NCI-H2196 treated with DMSO at 0.1 percent for 48 hours (cell line): ENCODE results near the gene SEMA4D.

ENCODE experiments used
- DNase-seq: peaks from one replicate; lab custom pipeline; 2025; ENCODE audit not compliant: unreplicated experiment; lab: John Stamatoyannopoulos, UW

Gene SEMA4D, protein sequence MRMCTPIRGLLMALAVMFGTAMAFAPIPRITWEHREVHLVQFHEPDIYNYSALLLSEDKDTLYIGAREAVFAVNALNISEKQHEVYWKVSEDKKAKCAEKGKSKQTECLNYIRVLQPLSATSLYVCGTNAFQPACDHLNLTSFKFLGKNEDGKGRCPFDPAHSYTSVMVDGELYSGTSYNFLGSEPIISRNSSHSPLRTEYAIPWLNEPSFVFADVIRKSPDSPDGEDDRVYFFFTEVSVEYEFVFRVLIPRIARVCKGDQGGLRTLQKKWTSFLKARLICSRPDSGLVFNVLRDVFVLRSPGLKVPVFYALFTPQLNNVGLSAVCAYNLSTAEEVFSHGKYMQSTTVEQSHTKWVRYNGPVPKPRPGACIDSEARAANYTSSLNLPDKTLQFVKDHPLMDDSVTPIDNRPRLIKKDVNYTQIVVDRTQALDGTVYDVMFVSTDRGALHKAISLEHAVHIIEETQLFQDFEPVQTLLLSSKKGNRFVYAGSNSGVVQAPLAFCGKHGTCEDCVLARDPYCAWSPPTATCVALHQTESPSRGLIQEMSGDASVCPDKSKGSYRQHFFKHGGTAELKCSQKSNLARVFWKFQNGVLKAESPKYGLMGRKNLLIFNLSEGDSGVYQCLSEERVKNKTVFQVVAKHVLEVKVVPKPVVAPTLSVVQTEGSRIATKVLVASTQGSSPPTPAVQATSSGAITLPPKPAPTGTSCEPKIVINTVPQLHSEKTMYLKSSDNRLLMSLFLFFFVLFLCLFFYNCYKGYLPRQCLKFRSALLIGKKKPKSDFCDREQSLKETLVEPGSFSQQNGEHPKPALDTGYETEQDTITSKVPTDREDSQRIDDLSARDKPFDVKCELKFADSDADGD

DNA sequence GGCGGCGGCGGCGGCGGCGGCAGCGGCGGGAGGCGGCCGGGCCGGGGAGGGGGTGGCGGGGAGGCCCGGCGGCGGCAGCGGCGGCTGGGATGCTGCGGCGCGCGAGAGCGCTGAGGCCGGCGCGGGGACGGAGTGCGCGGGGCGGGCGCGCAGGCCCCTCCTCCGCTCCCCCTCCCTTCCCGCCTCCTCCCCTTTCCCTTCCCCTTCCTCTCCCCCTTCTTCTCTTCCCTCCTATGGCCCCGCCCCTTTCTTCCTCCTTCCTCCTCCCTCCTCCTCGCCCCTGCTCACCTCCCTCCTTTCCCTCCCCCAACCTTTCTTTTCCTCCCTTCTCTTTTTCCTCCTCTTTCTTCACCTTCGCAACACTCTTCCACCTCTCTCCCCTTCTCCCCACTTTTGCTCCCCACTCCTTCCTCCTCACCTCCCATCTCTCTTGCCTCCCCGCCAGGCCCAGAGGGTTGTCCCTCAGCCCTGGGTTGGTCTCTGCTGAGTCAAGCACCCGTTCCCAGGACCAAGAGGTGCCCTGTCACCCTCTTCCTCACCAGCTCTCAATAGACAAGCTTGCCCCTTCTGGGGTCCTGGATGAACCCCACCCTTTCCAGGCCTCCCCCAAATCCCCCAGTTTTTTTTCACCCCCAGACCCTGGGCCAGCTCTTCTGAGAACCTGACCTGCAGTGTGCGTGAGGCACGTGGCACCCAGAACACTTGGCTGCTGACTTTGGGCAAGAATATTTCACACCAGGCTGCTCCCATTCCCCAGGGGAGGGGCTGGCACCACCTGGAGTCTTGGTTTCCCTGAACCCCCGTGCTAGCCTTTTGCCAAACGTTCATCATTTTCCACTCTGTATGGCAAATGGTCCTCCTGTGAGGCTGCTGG, at the start of gene SEMA4D:
TSS of gene SEMA4D (minus strand) at position 136 of the 874 bp plus-strand sequence. CDS start 92,657 bp downstream, outside the sequence.
- peak; percentile 61 for DNase-seq

DNA sequence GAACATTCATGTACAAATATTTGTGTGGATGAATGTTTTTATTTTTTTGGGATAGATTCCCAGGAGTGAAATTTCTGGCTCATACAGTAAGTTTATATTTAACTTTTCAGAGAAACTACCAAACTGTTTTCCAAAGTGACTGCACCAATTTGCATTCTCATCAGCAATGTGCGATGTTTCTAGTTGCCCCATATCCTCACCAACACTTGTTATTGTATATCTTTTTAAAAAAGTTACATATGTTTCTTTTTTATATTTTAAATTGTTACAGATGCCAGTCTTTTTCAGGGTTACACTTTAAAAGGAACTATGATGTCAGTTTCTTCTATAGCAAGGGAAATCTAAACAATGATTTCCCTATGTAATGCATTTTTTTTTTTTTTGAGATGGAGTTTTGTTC, 49.1 kb upstream of the SEMA4D start:
- no peak for DNase-seq

DNA sequence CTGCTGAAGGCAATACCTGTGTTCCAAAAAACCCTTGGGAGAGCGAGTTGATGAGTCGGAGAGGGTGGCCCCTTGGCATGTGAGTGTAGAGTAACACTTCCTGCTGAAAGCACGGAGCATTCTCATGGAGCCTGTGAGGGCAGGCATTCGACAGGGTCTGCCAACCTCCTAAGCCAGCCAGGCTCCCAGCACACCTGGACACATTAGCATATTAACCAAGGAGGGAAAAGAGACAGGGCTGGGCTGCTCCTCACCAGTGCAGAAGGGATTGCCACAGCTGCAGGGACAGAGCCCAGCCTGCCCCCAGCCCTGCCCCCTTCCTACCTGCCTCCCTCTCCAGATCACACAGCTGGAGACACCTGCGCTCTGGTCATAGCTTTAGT, 46.4 kb upstream of the SEMA4D start:
- DNase-seq = no peak

DNA sequence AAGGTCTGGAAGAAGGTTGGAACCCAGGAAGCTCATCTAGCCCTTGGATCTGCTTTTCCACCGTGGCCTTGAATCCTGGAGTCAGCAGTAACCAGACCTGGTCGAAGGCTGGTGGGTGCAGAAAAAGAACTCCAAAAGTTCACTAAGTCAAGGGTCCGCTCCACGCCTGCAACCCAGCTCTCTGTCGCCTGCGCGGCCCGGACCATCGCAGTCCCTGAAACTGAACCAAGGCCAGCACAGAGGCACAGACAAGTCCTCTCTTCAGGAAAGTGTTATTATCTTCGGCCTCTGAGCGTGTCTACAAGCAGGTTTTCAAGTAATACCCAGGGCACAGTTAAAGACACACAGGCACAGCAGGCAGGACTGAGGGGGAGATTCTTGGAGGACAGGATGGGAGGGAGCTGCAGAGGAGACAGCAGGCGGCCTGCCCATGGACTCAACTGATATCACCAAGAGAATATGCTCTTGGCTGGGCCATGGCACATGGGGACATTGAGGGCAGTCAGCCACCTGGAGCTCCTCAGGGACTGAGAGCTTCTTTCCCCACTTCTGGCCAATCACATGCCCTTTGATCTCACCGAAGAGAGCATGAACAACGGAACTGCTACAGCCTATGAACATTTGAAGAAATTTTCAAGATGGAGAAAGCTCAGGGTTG, 45.8 kb upstream of the SEMA4D start:
- no peak for DNase-seq

DNA sequence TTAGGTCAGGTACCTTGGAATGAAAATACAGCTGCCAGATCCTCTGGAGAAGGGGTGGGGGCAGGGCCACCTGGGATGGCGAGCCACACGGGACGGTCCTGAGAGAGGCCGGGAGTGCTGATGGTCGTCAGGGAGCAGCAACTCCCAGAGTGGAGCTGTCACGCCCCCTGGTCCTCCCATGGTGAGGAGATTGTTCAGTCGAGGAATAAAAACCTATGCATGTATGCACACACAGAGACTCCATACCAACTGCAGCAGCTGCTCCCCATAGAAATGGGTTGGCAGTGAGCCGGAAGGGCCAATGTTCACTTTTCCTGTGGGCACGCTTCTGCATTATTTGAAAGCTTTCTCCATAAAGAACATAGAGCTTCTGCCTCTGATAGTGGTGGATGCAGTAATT, 45.2 kb upstream of the SEMA4D start:
- DNase-seq = no peak

DNA sequence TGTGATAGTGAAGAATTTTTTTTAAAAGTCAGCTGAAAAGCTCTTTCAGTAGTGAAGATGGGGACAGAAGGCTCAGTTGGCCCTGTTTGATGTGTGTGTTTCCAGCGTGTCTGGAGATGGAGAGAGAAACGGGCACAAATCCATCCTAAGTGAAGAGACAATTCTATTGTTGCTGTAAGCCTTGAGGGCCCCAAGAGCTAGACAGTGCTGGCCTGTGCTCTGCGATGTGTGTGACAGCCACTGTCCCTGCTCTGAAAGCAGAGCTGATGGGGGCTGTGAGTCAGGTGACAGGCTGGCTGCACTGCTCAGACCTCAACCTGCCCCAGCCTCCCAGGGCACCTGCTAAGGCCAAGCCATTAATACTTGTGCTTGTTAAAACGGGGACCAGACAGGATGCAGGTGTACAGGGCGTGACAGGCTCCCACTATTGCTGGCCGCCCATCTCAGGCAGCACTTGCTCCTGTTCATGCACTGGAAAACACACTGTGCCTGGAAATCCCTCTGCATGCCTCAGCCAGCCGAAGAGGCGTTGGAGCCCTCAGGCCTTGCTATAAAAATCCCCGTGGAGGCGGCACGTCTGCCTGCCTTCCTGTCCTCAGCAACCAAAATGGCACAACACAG, 44.6 kb upstream of the SEMA4D start:
- DNase-seq = no peak

DNA sequence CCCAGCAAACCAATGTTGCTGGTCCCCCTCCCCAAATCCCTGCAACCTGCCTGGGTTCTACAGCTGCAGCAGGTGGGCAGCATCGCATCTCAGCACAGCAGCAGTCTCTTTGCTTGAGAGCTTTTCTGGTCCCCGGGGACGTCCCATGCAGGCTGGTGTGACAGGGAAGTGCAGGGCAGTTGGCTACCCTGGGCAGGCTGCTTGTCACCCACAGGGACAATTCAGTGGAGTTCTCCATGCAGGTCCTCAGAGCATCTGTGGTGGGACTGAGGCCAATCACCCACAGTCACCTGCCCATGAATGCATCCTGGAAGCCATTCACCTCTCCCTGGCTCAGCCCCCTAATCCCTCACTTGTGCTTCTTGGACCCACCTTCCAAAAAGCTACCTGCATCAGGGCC, 43.9 kb upstream of the SEMA4D start:
- no peak for DNase-seq

DNA sequence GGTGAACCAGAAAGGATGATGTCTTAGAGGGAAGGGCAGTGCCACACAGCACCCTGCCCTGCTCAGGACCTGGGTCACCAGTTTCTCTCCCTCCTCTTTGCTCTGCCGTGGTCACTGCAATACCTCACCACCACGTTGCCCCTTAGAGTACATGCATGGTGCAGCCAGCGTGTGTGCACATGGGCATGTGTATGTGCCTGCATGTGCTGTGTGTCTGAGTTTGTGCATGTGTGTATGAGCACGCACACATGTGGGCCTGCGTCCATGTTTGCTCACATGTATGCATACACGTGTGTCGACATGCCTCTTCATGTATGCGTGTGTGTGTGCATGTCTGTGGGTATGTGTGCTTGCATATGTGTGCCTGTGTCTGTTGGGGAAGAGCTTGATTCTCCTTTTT, 41.5 kb upstream of the SEMA4D start:
- no peak for DNase-seq

DNA sequence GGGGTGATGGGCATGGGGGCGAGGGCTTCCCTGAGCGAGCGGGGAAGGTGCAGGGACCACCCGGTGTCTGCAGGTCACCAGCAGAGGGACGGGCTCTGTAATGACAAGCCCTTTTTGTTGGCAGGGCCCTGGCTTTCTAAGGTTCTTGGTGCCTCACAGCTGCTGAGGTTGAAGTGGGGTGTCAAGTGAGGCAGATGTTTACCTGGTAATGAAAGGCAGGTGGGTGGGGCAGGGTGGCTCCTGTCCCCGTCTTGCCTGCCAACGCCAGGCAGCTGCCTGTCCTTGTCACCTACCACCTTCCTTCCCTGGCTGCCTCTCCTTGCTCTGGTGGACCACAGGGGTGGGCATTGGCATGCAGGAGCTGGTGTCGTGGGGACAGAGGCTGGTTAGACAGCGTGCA, 41.0 kb upstream of the SEMA4D start:
- peak; percentile 13 for DNase-seq

DNA sequence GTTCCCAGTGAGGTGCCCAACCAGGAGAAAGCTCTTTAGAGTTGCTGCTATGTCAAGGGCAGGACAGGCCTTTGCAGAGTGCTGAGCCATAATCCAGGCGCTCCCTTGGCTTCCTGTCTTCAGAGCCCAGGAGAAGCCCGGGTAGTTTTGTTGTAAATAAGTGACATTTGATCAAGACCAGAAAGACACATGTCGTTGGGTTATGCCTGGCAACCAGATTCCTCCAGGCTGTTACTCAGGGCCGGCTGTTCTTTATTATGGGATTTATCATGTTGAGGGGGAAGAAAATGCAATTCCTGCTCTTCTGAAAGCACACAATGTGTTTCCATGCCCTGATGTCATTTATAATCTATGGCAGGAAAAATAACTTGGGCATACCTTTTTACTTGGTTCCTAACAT, 39.3 kb upstream of the SEMA4D start:
- DNase-seq = no peak

DNA sequence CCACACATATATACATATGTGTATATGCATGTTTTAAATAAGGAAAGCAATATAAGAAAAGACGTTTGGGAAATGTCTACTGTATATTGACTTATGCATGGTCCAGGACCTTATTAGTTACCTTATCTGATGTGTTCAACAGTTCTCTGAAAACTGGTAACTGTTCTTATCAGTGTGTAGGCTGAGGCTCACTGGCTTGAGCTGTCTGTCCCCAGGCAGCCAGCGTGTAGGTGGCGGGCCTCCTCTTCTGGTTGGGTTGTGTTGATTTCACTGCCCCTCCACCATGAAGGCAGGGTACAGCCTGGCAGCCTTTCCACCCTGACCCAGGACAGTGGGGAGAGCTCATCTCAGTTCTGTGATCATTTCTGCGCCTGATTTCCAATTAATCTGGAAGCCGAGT, 38.7 kb upstream of the SEMA4D start:
- DNase-seq = no peak

DNA sequence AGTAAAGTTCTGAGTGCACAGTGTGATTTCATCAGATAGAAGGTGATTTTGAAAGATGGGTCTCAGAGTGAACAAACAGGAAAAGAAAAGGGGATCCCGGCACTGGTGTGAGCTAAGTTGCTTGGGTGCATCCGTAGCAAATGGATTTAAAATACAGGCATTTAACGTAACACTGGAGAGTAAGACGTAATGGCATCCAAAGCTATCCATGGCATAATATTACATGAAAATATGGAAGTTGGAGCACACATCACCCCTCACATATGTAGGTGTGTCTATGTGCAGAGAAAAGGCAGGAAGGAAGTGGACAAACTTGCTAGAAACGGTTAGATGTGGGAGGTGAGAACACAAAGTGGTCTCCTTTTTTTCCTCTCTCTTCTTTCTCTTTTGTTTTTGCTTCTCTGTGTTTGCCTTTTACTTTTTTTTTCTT, 38.2 kb upstream of the SEMA4D start:
- DNase-seq = no peak

DNA sequence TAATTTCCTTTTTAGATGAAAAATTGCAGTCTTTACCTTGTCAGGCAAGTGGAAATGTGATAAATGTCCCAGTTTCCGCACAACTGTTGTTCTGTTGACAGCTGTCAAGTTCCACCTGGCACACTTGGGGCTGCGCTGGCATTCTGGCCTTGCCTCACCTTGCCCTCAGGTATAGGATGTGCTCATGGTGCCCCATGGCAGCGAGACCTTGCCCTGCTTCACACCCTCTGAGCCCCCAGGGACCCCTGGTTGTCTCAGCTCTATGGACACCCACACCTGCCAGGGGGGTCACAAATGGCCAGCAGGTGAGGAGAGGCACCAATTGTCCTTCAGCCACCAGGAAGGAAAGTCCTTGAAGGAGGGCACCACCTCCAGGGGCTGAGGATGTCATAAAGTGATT, 37.5 kb upstream of the SEMA4D start:
- DNase-seq = no peak

DNA sequence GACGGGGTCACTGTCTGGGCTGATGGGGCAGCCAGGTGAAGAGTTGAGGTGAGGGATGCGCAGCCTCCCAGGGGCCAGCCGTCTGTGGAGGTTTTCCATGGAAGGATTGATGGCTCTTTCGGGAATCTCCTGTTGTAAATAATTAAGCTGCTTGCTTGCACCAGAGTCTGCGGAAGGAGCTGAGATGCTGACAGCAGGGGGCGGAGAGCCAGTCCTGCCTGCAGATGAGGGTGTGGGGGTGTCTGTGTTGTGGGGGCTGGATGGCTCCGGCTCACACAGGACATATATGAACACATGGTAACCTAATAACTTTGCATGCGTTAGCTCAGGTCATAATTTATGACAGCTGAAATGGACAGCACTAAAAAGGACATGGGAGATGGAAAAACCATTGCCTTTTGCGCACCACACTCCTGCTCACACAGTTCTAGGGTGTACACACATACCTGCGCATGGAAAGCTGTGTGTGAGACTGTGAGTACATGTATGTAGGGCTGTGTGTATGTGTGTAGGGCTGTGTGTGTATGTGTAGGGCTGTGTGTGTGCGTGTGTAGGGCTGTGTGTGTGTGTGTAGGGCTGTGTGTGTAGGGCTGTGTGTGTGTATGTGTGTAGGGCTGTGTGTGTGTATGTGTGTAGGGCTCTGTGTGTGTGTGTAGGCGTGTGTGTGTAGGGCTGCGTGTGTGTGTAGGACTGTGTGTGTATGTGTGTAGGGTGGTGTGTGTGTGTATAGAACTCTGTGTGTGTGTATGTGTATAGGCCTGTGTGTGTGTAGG, 36.8 kb upstream of the SEMA4D start:
- no peak for DNase-seq

DNA sequence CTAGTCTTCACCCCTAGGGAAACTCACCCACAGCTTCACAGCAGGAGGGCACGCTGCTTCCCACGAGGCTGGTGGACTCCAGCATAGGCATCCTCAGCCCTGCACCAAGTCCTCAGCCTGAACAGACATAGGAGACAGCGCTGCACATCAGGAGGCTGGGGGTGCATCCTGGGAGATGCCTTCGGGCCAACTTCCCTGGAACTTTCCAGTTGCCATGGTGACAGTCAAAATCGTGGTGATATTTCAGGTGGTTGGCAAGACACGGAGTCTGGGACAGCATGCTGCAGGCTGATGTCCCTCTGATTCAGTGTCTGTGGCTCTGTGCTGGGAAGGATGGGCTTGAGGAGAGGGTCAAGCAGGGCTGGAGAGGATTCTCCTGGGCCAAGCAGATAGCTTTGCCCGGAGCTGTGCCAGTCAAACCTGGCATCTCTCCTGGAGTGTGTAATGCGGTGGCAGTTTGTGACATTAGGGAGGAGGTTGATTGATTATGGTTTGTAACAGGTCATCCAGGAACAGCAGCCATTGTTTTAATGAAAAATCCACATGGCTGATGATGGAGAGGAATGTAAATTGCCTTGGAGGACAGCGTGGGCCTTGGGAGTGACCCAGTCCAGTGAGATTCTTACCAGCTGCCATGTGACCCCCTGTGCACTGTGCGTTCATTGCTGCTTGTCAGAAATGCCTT, 35.6 kb upstream of the SEMA4D start:
- no peak for DNase-seq

DNA sequence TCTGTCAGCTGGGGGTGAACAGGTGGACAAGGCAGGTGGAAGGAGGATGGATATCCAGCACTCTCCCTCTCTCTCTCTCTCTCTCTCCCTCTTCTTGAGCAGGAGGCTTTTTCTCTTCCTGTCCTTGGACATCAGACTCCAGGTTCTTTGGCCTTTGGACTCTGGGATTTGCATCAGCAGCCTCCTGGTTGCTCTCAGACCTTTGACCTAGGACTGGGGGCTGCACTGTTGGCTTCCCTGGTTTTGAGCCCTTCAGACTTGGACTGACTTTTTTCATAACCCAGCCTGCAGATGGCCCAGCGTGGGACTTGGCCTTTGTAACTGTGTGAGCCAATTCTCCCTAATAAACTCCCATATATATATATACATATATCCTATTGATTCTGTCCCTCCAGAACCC, 35.0 kb upstream of the SEMA4D start:
- no peak for DNase-seq

DNA sequence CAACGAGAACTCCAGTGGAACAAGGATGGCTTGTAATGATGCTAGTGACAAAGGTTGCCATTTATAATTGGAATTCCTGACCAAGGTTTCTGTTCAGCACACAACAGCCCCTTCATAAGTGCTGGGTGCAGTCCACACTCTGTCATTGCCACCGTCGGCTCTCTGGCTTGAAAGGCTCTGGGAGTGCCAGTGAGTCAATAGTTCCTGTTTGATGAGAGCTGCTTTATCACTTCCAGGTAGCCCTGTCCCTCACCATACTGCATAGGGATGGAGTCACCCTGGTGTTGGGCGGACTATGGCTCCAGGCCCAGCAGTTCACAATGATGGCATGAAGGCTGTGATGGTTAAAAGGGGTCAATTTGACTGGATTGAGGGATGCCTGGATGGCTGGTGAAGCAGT, 34.6 kb upstream of the SEMA4D start:
- no peak for DNase-seq

DNA sequence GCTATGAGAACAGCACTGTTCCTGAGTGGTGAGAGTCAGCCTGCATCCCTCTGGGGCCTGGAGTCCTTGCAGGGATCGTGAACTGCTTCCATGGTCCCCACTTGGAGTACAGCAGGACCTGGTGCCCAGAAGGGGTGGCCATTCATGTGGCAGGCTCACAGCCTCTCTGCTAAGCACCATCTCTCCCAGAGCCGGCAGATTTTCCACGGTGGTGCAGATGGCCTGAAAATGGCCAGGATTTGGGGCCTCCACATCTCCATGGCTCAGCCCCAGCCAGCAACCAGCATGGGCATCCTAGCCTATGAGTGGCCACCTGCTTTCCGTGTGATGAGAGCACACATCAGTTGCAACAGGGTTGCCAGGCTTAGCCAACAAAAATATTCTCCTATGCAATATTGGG, 33.9 kb upstream of the SEMA4D start:
- DNase-seq = no peak

DNA sequence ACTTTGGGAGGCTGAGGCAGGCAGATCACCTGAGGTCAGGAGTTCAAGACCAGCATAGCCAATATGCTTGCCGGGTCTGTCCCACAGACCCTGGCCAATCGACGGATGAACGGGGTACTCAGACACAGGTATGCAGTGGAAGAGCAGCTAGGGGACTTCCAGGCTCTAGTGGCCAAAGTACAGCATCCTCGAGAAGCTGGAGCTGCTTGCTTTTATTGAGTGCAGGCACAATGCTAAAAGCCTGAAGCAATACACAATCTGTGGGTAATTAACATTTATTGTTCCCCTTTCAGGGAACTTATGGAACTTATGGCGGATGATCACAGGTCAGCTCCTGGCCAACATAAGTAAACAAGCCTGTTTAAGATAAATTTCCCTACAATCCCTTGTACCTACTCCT, 32.8 kb upstream of the SEMA4D start:
- DNase-seq = no peak
